ENCODE data around the gene RWDD1. TPM values are rescaled to one million over a fixed set of nuclear protein-coding genes. Genes with fewer than 3 reads are reported as not detected.

Gene RWDD1
- total RNA-seq, 1 donor from 2014 or later, result 49.6 TPM

DNA sequence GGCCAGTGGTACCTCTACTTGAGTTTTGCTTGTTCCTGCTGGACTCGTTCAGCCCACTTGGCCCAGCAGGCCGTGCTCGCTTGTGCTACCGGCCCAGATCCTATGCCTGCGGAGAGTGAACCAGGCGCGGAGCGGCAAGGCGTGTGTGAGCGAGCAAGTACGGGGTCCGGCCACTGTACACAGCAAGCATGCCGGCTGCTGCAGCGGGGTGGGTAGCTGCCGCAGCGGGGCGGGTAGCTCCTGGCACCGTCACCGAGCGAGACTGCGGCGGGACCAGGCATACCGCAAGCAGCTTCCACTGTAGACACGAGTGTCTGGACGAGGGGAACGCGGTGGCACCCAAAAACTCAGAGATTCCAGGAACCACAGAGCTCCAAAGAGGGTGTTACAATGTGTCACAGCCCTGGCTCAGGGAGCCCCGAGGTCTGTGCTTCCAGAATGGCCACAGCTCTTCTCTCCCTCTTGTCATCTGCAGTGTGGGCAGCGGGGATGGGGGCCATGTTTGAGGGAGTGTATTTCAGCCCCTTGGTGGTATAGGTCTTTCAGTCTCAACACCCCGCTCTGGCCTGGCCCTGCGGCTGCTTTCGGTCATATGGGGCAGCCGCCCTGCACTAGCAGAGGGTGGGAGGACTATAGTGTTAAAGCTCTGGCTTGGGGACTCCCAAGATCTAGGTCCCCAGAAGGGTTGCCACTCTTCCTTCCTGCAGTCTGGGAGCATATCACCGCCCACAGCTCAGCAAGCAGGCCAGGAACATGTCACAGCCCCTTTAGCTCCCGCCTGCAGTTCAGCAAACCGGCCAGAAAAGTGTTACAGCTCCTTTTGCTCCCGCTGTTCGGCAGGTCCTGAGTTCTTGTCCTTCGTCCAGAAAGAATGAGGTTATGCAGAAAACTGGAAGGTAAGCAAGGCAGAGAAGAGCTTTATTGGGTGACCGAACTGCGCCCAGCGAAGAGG is 6.1 kb upstream of the RWDD1 start:
- Mint-ChIP-seq H3K27me3 (ENCODE audit: low read depth) (peaks cover 22% of the 10 kb centered on the region), H3K4me3 (no peak overlapping the region), H3K27ac (ENCODE audit: unreplicated experiment) (no peak overlapping the region), H3K9me3 (no peaks in the 10 kb centered on the region), H3K4me1 (peaks cover 4% of the 10 kb centered on the region), H3K36me3 (ENCODE audit: low read depth) (no peaks in the 10 kb centered on the region)
- DNase-seq (ENCODE audit: low read depth, low spot score), result no peak
- TF ChIP-seq, protein P1, sequence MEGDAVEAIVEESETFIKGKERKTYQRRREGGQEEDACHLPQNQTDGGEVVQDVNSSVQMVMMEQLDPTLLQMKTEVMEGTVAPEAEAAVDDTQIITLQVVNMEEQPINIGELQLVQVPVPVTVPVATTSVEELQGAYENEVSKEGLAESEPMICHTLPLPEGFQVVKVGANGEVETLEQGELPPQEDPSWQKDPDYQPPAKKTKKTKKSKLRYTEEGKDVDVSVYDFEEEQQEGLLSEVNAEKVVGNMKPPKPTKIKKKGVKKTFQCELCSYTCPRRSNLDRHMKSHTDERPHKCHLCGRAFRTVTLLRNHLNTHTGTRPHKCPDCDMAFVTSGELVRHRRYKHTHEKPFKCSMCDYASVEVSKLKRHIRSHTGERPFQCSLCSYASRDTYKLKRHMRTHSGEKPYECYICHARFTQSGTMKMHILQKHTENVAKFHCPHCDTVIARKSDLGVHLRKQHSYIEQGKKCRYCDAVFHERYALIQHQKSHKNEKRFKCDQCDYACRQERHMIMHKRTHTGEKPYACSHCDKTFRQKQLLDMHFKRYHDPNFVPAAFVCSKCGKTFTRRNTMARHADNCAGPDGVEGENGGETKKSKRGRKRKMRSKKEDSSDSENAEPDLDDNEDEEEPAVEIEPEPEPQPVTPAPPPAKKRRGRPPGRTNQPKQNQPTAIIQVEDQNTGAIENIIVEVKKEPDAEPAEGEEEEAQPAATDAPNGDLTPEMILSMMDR (conservative IDR thresholded peaks at IDR 0.05), result no peak

DNA sequence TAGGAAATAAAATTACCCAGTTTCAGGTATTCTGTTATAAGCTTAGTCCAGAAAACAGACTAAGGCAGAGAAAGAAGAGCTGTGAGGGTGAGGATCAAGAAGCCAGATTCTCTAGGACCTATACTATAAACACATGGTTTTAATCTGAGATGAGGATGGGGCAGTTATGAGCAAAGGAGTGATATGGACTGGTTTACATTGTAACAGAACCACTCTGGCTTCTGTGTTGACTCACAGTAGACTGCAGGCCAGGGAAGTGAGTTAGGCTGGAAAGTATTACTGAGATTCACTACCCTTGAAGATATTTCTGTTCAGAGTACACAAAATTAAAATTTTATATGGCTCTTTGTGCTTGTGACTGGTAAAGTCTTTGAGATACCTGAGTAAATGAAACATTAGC is 3.2 kb upstream of the RWDD1 start:
- Mint-ChIP-seq H3K9me3 (no peaks in the 10 kb centered on the region), H3K4me3 (peak overlapping the region; percentile 59), H3K27ac (ENCODE audit: unreplicated experiment) (no peak overlapping the region), H3K27me3 (ENCODE audit: low read depth) (peaks cover 22% of the 10 kb centered on the region), H3K36me3 (ENCODE audit: low read depth) (no peaks in the 10 kb centered on the region), H3K4me1 (peaks cover 24% of the 10 kb centered on the region)
- TF ChIP-seq, protein P1 (conservative IDR thresholded peaks at IDR 0.05), result no peak
- no peak for DNase-seq (ENCODE audit: low read depth, low spot score)

DNA sequence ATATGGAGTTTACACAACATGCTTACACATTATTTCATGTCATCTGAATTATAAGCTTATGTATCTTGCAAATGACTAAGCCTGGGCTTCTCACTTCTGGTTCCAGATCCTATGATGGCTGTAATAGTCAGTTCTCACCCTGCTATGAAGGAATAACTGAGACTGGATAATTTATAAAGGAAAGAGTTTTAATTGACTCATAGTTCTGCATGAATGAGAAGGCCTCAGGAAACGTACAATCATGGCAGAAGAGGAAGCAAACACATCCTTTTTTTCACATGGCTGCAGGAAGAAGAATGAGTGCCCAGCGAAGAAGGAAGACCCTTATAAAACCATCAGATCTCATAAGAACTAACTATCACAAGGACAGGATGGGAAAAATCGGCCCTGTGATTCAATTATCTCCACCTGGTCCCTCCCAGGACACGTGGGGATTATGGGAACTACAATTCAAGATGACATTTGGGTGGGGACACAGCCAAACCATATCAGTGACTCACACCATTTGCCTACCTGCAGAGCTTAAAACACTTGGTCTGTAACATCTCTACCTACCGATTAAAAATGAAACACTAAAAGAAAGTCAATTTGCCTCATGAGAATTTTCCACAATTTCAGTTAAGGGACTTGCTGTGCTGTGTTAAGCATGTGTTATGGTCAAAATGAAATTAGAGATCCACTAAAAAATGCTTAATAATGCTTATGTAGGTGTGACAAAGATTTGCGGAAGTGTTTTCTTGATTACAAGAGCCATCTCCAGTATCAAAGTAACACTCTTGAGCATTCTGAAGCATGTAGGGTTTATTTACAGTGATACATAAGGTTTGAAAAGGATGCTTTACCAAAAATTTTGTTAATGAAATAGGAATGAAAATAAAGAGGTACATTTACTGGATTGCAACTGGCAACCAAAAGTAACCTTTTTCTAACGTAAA is 2.2 kb upstream of the RWDD1 start:
- no peak for DNase-seq (ENCODE audit: low read depth, low spot score)
- no peaks in the 10 kb centered on the region for H3K9me3 Mint-ChIP-seq
- H3K4me1 Mint-ChIP-seq, result peaks cover 32% of the 10 kb centered on the region
- H3K27ac Mint-ChIP-seq (ENCODE audit: unreplicated experiment), result no peak overlapping the region
- H3K27me3 Mint-ChIP-seq (ENCODE audit: low read depth), result peaks cover 22% of the 10 kb centered on the region
- H3K36me3 Mint-ChIP-seq (ENCODE audit: low read depth), result no peaks in the 10 kb centered on the region
- TF ChIP-seq, protein P1 (conservative IDR thresholded peaks at IDR 0.05), result no peak
- H3K4me3 Mint-ChIP-seq, result peak overlapping the region; percentile 67

DNA sequence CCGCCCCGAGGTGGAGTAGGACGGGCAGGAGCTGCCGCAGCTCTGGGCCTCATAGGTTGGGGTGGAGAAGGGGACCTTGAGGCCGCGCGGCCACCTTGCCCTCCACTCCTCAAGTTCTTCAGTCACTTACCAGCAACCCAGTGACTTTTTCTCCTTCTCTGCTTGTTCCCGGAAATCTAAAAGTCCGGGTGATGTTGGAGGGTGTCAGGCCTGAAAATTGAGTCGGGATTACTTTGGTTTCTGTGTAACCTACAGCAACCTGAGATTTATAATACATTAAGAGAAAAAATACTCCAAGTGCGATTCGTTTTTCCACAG is 338 bp downstream of the RWDD1 start:
- TF ChIP-seq, protein P1 (conservative IDR thresholded peaks at IDR 0.05), result no peak
- DNase-seq (ENCODE audit: low read depth, low spot score), result no peak
- Mint-ChIP-seq H3K27me3 (ENCODE audit: low read depth) (peaks cover 12% of the 10 kb centered on the region), H3K4me3 (peak overlapping the region; percentile 100), H3K9me3 (no peaks in the 10 kb centered on the region), H3K27ac (ENCODE audit: unreplicated experiment) (peak overlapping the region; percentile 96), H3K36me3 (ENCODE audit: low read depth) (no peaks in the 10 kb centered on the region), H3K4me1 (peaks cover 34% of the 10 kb centered on the region)

DNA sequence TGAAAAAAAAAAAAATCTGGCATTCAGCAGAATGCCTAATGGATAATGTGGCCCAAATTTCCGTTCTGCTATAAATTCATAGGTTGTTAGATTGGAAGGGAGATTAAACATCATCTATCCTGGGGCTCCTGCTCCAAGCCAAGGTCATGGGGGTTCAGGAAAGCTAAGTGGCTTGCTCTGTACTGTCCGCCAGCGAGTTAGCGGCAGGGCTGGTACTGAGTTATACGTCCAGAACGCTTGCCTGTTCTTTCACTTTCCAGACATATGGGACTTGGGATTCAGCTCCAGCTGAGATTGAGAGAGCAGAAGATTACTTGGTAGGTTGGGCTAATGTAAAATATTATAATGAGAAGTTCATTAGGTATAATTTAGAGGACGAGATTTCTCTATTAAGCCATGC is 858 bp downstream of the RWDD1 start:
- no peak for DNase-seq (ENCODE audit: low read depth, low spot score)
- Mint-ChIP-seq H3K9me3 (no peaks in the 10 kb centered on the region), H3K4me3 (peak overlapping the region; percentile 100), H3K4me1 (peaks cover 34% of the 10 kb centered on the region), H3K27ac (ENCODE audit: unreplicated experiment) (peak overlapping the region; percentile 96), H3K27me3 (ENCODE audit: low read depth) (peaks cover 7% of the 10 kb centered on the region), H3K36me3 (ENCODE audit: low read depth) (no peaks in the 10 kb centered on the region)
- TF ChIP-seq, protein P1 (conservative IDR thresholded peaks at IDR 0.05), result no peak

Data from neural crest cell (in vitro differentiated cells).